ENCODE results near the gene SLC6A18. TPM values are rescaled to one million over a fixed set of nuclear protein-coding genes. Genes with fewer than 3 reads are reported as not detected.

SLC6A18 gene
- total RNA-seq, 4 donors from 2014 or later, result not detected

GRCh38 chr5:1203311-1203967, 21.7 kb upstream of the SLC6A18 start:
- no peak for TF ChIP-seq CTCF (IDR thresholded peaks at IDR 0.05)
- no peak for ATAC-seq (ENCODE audit: low FRiP score)
- no peak for DNase-seq (ENCODE audit: low spot score)

- no peak for DNase-seq (ENCODE audit: low spot score)
- TF ChIP-seq CTCF (IDR thresholded peaks at IDR 0.05), result no peak
- no peak for ATAC-seq (ENCODE audit: low FRiP score)
These were observed 21.1 kb upstream of the SLC6A18 start for GRCh38 chr5:1203968-1204692.

- TF ChIP-seq CTCF (IDR thresholded peaks at IDR 0.05), result no peak
- no peak for DNase-seq (ENCODE audit: low spot score)
- ATAC-seq (ENCODE audit: low FRiP score), result no peak
These were observed 20.4 kb upstream of the SLC6A18 start for GRCh38 chr5:1204693-1205242.

GRCh38 chr5:1205255-1206180, 19.7 kb upstream of the SLC6A18 start:
- ATAC-seq (ENCODE audit: low FRiP score), result no peak

GRCh38 chr5:1206521-1207412, 18.4 kb upstream of the SLC6A18 start:
- no peak for TF ChIP-seq CTCF (IDR thresholded peaks at IDR 0.05)
- DNase-seq (ENCODE audit: low spot score) (no peak), ATAC-seq (ENCODE audit: low FRiP score) (no peak)

More at GRCh38 chr5:1205255-1206180, 19.7 kb upstream of the SLC6A18 start:
- no peak for DNase-seq (ENCODE audit: low spot score)
- no peak for TF ChIP-seq CTCF (IDR thresholded peaks at IDR 0.05)

GRCh38 chr5:1207555-1207954, 17.6 kb upstream of the SLC6A18 start:
- no peak for TF ChIP-seq CTCF (IDR thresholded peaks at IDR 0.05)
- no peak for ATAC-seq (ENCODE audit: low FRiP score)
- DNase-seq (ENCODE audit: low spot score), result no peak
